ENCODE measurements around the gene CMC2. TPM values are rescaled to one million over a fixed set of nuclear protein-coding genes. Genes with fewer than 3 reads are reported as not detected.
A peak's percentile ranks its signal among the peaks of the same experiment; 100 is the strongest.

CMC2 gene
- total and polyA plus RNA-seq, 2 donors, result 26.2 to 70.3 TPM

- Histone ChIP-seq H3K27ac (ENCODE audit: low read depth) (no peak overlapping the region), H3K4me3 (ENCODE audit: low read depth, low read length) (no peak overlapping the region), H3K36me3 (ENCODE audit: insufficient read depth) (no peaks in the 10 kb centered on the region), H3K4me1 (ENCODE audit: insufficient read depth) (peaks cover 2% of the 10 kb centered on the region)
- 89% methylated on average over 5 of the region's 5 CpGs for WGBS
- DNase-seq (ENCODE audit: extremely low spot score), result no peak
These were observed 59.4 kb downstream of the CMC2 start for GRCh38 chr16:80947239-80947638.

GRCh38 chr16:80946481-80946880 is 60.2 kb downstream of the CMC2 start:
- Histone ChIP-seq H3K36me3 (ENCODE audit: insufficient read depth) (no peaks in the 10 kb centered on the region), H3K4me3 (ENCODE audit: low read depth, low read length) (no peak overlapping the region), H3K4me1 (ENCODE audit: insufficient read depth) (peaks cover 2% of the 10 kb centered on the region), H3K27ac (ENCODE audit: low read depth) (no peak overlapping the region)
- WGBS, result 80% methylated on average over 4 of the region's 4 CpGs
- DNase-seq (ENCODE audit: extremely low spot score), result no peak

GRCh38 chr16:80940069-80940856 is 66.4 kb downstream of the CMC2 start:
- Histone ChIP-seq H3K36me3 (ENCODE audit: insufficient read depth) (no peaks in the 10 kb centered on the region), H3K4me3 (ENCODE audit: low read depth, low read length) (no peak overlapping the region), H3K4me1 (ENCODE audit: insufficient read depth) (no peaks in the 10 kb centered on the region), H3K27ac (ENCODE audit: low read depth) (no peak overlapping the region)
- DNase-seq (ENCODE audit: extremely low spot score), result no peak
- WGBS, result 83% methylated on average over 7 of the region's 7 CpGs

GRCh38 chr16:80938879-80939260 is 67.8 kb downstream of the CMC2 start:
- no peak overlapping the region for H3K4me3 ChIP-seq (ENCODE audit: low read depth, low read length)
- no peaks in the 10 kb centered on the region for H3K36me3 ChIP-seq (ENCODE audit: insufficient read depth)
- H3K27ac ChIP-seq (ENCODE audit: low read depth), result no peak overlapping the region
- no peak for DNase-seq (ENCODE audit: extremely low spot score)
- WGBS, result 85% methylated on average over 4 of the region's 4 CpGs
- no peaks in the 10 kb centered on the region for H3K4me1 ChIP-seq (ENCODE audit: insufficient read depth)

GRCh38 chr16:80938004-80938878 is 68.4 kb downstream of the CMC2 start:
- WGBS, result 46% methylated on average over 15 of the region's 15 CpGs
- Histone ChIP-seq H3K36me3 (ENCODE audit: insufficient read depth) (no peaks in the 10 kb centered on the region), H3K27ac (ENCODE audit: low read depth) (no peak overlapping the region), H3K4me1 (ENCODE audit: insufficient read depth) (no peaks in the 10 kb centered on the region), H3K4me3 (ENCODE audit: low read depth, low read length) (no peak overlapping the region)
- DNase-seq (ENCODE audit: extremely low spot score), result peak; percentile 61

GRCh38 chr16:80936410-80936809 is 70.3 kb downstream of the CMC2 start:
- Histone ChIP-seq H3K4me1 (ENCODE audit: insufficient read depth) (peaks cover 2% of the 10 kb centered on the region), H3K4me3 (ENCODE audit: low read depth, low read length) (no peak overlapping the region), H3K27ac (ENCODE audit: low read depth) (no peak overlapping the region), H3K36me3 (ENCODE audit: insufficient read depth) (no peaks in the 10 kb centered on the region)
- no peak for DNase-seq (ENCODE audit: extremely low spot score)
- WGBS, result 68% methylated on average over 2 of the region's 2 CpGs

- WGBS, result 92% methylated on average over 3 of the region's 3 CpGs
- H3K36me3 ChIP-seq (ENCODE audit: insufficient read depth), result no peaks in the 10 kb centered on the region
- peaks cover 2% of the 10 kb centered on the region for H3K4me1 ChIP-seq (ENCODE audit: insufficient read depth)
- no peak for DNase-seq (ENCODE audit: extremely low spot score)
- no peak overlapping the region for H3K27ac ChIP-seq (ENCODE audit: low read depth)
- H3K4me3 ChIP-seq (ENCODE audit: low read depth, low read length), result no peak overlapping the region
These were observed 71.0 kb downstream of the CMC2 start for GRCh38 chr16:80935691-80936090.

- no peak overlapping the region for H3K4me3 ChIP-seq (ENCODE audit: low read depth, low read length)
- no peak for DNase-seq (ENCODE audit: extremely low spot score)
- H3K4me1 ChIP-seq (ENCODE audit: insufficient read depth), result peaks cover 2% of the 10 kb centered on the region
- no peaks in the 10 kb centered on the region for H3K36me3 ChIP-seq (ENCODE audit: insufficient read depth)
- H3K27ac ChIP-seq (ENCODE audit: low read depth), result peak overlapping the region; percentile 2
- 15% methylated on average over 20 of the region's 20 CpGs for WGBS
These were observed 74.0 kb downstream of the CMC2 start for GRCh38 chr16:80932708-80933095.

GRCh38 chr16:80931801-80932707 is 74.6 kb downstream of the CMC2 start:
- Histone ChIP-seq H3K4me3 (ENCODE audit: low read depth, low read length) (peak overlapping the region; percentile 26), H3K36me3 (ENCODE audit: insufficient read depth) (no peaks in the 10 kb centered on the region), H3K27ac (ENCODE audit: low read depth) (peak overlapping the region; percentile 63), H3K4me1 (ENCODE audit: insufficient read depth) (peaks cover 2% of the 10 kb centered on the region)
- DNase-seq (ENCODE audit: extremely low spot score), result peak; percentile 37
- under 1% methylated on average over 67 of the region's 67 CpGs for WGBS

- DNase-seq (ENCODE audit: extremely low spot score), result no peak
- 19% methylated on average over 8 of the region's 8 CpGs for WGBS
- Histone ChIP-seq H3K36me3 (ENCODE audit: insufficient read depth) (no peaks in the 10 kb centered on the region), H3K4me3 (ENCODE audit: low read depth, low read length) (no peak overlapping the region), H3K4me1 (ENCODE audit: insufficient read depth) (no peaks in the 10 kb centered on the region), H3K27ac (ENCODE audit: low read depth) (no peak overlapping the region)
These were observed 82.2 kb downstream of the CMC2 start for GRCh38 chr16:80924372-80924978.

- no peaks in the 10 kb centered on the region for H3K4me1 ChIP-seq (ENCODE audit: insufficient read depth)
- H3K4me3 ChIP-seq (ENCODE audit: low read depth, low read length), result no peak overlapping the region
- H3K36me3 ChIP-seq (ENCODE audit: insufficient read depth), result no peaks in the 10 kb centered on the region
- DNase-seq (ENCODE audit: extremely low spot score), result no peak
- H3K27ac ChIP-seq (ENCODE audit: low read depth), result no peak overlapping the region
- WGBS, result 97% methylated on average over 4 of the region's 4 CpGs
These were observed 83.3 kb downstream of the CMC2 start for GRCh38 chr16:80923356-80923755.

Measured in urinary bladder (tissue), 4 donors.